ENCODE results near the gene ARID1B. TPM values are rescaled to one million over a fixed set of nuclear protein-coding genes. Genes with fewer than 3 reads are reported as not detected.
A peak's percentile ranks its signal among the peaks of the same experiment; 100 is the strongest.

ARID1B gene
- total RNA-seq, 1 experiment from 2014 or later: 24.2 TPM

DNA sequence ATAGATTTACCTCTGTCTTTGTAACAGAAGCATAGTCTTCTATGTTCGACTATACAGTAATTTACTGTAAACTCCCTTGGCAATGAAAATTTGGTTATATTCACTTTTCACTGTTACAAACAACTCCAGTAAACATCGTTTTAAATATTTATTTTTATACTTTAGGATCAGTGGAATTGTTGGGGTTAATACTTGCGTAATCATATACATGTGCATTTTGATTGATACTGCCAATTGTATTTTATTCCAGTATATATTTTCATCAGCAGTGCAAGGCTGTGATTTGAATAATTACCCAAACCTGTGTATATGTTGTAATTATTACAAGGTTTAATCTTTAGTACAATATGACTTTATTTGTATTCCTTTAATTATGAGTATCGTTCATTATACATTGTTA is 255.7 kb downstream of the ARID1B start:
- Histone ChIP-seq H4K20me1 (ENCODE audit: low read length) (no peaks in the 10 kb centered on the region), H3K4me3 (ENCODE audit: low read length) (peak overlapping the region; percentile 71), H3K9ac (ENCODE audit: low read length) (peak overlapping the region; percentile 55; the same call in 1 of the 2 replicates), H3F3A (ENCODE audit: low read length, unreplicated experiment) (no peaks in the 10 kb centered on the region), H3K36me3 (ENCODE audit: low read depth, low read length) (no peaks in the 10 kb centered on the region), H3K27me3 (ENCODE audit: low read length) (no peaks in the 10 kb centered on the region), H3K4me2 (ENCODE audit: low read length) (peak overlapping the region; percentile 86), H3K9me2 (replicated peaks; ENCODE audit: low read length) (no peaks in the 10 kb centered on the region), H3K9me3 (ENCODE audit: low read length) (no peaks in the 10 kb centered on the region), H2AFZ (ENCODE audit: low read length) (peak overlapping the region; percentile 49; the same call in 1 of the 2 replicates), H3K4me1 (ENCODE audit: insufficient read depth, low read length) (peaks cover 24% of the 10 kb centered on the region), H3K27ac (ENCODE audit: low read length) (0 out of 2 replicates have a peak overlapping the region, but pooled peaks have one; percentile 3), H3K79me2 (ENCODE audit: low read length) (peaks cover 41% of the 10 kb centered on the region)
- no peak for TF ChIP-seq EZH2 (IDR thresholded peaks at IDR 0.05; ENCODE audit: low read length, unreplicated experiment)
- TF ChIP-seq, protein P1, sequence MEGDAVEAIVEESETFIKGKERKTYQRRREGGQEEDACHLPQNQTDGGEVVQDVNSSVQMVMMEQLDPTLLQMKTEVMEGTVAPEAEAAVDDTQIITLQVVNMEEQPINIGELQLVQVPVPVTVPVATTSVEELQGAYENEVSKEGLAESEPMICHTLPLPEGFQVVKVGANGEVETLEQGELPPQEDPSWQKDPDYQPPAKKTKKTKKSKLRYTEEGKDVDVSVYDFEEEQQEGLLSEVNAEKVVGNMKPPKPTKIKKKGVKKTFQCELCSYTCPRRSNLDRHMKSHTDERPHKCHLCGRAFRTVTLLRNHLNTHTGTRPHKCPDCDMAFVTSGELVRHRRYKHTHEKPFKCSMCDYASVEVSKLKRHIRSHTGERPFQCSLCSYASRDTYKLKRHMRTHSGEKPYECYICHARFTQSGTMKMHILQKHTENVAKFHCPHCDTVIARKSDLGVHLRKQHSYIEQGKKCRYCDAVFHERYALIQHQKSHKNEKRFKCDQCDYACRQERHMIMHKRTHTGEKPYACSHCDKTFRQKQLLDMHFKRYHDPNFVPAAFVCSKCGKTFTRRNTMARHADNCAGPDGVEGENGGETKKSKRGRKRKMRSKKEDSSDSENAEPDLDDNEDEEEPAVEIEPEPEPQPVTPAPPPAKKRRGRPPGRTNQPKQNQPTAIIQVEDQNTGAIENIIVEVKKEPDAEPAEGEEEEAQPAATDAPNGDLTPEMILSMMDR (conservative IDR thresholded peaks at IDR 0.05; ENCODE audit: low read depth, low read length): no peak
- TF ChIP-seq EZH2phosphoT487 (IDR thresholded peaks at IDR 0.05; ENCODE audit: borderline replicate concordance, low read length): no peak
- no TSS peak for BruUV-seq (replicated peaks)
- ATAC-seq: no peak
- intact Hi-C loops (cut with micrococcal nuclease): loop anchor here (5.0 kb wide), 1 partner anchor 251 kb away; no protein-coding TSS in a partner anchor
- POLR2A ChIA-PET (ENCODE audit: unreplicated experiment): no interaction called here
- no peak for DNase-seq
- CTCF ChIA-PET: no interaction called here

DNA sequence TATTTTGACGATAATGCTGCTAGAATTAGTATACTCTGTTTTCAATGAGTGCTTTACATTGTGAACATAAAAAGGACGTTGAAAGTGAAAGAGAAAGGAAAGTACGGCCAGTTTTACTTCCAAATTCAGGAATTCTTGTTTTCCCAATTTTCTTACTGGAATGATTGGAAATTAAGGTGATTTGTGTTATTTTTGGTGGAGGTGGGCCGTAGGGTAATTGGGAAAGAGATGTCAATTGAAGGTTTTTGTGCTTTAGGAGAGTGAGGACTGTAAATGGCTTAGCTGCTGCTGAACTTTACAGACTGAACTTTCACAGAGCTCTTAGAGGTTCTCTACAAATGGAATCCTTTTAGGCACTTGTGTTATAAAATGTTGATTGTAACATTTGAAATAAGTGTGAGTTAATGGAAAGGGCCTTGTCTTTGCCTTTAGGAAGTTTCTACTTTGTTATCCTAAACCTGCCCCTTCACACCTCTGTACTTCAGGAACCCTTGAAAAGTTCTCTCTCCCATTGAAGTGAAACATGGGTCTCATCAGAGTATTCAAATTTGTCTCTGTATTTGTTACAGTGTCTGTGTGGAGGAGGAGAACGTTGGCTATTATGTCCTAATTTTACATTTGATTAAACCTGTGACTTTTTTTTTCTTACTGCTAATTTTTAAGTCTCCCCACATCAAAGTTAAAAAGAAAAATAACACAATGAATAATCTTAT is 256.4 kb downstream of the ARID1B start:
- TF ChIP-seq, protein P1 (conservative IDR thresholded peaks at IDR 0.05; ENCODE audit: low read depth, low read length): no peak
- TF ChIP-seq EZH2phosphoT487 (IDR thresholded peaks at IDR 0.05; ENCODE audit: borderline replicate concordance, low read length) (no peak), EZH2 (IDR thresholded peaks at IDR 0.05; ENCODE audit: low read length, unreplicated experiment) (no peak)
- ChIA-PET CTCF (no interaction called here), POLR2A (ENCODE audit: unreplicated experiment) (no interaction called here)
- Histone ChIP-seq H3K27me3 (ENCODE audit: low read length) (no peaks in the 10 kb centered on the region), H3K4me1 (ENCODE audit: insufficient read depth, low read length) (peaks cover 23% of the 10 kb centered on the region), H3K9ac (ENCODE audit: low read length) (peak overlapping the region; percentile 55), H2AFZ (ENCODE audit: low read length) (peak overlapping the region; percentile 49), H3K9me3 (ENCODE audit: low read length) (no peaks in the 10 kb centered on the region), H3F3A (ENCODE audit: low read length, unreplicated experiment) (no peaks in the 10 kb centered on the region), H3K9me2 (replicated peaks; ENCODE audit: low read length) (no peaks in the 10 kb centered on the region), H3K27ac (ENCODE audit: low read length) (peak overlapping the region; percentile 3; the same call in 1 of the 2 replicates), H3K4me3 (ENCODE audit: low read length) (peak overlapping the region; percentile 71), H3K4me2 (ENCODE audit: low read length) (peak overlapping the region; percentile 86), H3K36me3 (ENCODE audit: low read depth, low read length) (no peaks in the 10 kb centered on the region), H3K79me2 (ENCODE audit: low read length) (peaks cover 37% of the 10 kb centered on the region), H4K20me1 (ENCODE audit: low read length) (no peaks in the 10 kb centered on the region)
- intact Hi-C loops (cut with micrococcal nuclease): loop anchor here (1.0 to 5.0 kb wide), 3 partner anchors 115 to 251 kb away; no protein-coding TSS in a partner anchor
- DNase-seq (peak; percentile 10), ATAC-seq (peak; percentile 77)
- no TSS peak for BruUV-seq (replicated peaks)
